Measurements from ENCODE around the gene OR10R2.

The OR10R2 gene

GRCh38 chr1:158520021-158520420 is 48.0 kb downstream of the OR10R2 start:
- H2AFZ ChIP-seq (ENCODE audit: low read length): no peak overlapping the region
- H3K9me2 ChIP-seq (replicated peaks; ENCODE audit: low read depth, low read length): no peaks in the 10 kb centered on the region
- no peak for TF ChIP-seq CTCF (conservative IDR thresholded peaks at IDR 0.05; ENCODE audit: low read length)
- no peak for TF ChIP-seq EZH2phosphoT487 (IDR thresholded peaks at IDR 0.05; ENCODE audit: borderline replicate concordance)
- H3F3A ChIP-seq (ENCODE audit: low read depth): no peaks in the 10 kb centered on the region
- H3K9ac ChIP-seq (ENCODE audit: low read depth, low read length, poor library complexity, severe bottlenecking): no peak overlapping the region
- no peak overlapping the region for H3K4me3 ChIP-seq (ENCODE audit: low read length, poor library complexity, severe bottlenecking)
- H3K4me1 ChIP-seq (ENCODE audit: insufficient read depth, low read length, poor library complexity, severe bottlenecking): no peaks in the 10 kb centered on the region
- no peak overlapping the region for H3K4me2 ChIP-seq (ENCODE audit: low read depth, low read length, poor library complexity, severe bottlenecking)
- no peaks in the 10 kb centered on the region for H3K27me3 ChIP-seq (ENCODE audit: insufficient read depth, low read length, poor library complexity, severe bottlenecking)
- H3K9me3 ChIP-seq (ENCODE audit: insufficient read depth, low read depth, low read length): no peaks in the 10 kb centered on the region
- no peaks in the 10 kb centered on the region for H3K36me3 ChIP-seq (ENCODE audit: insufficient read depth, low read length)
- no peaks in the 10 kb centered on the region for H3K79me2 ChIP-seq (ENCODE audit: insufficient read depth, low read length)
- no peaks in the 10 kb centered on the region for H4K20me1 ChIP-seq (ENCODE audit: insufficient read depth, low read length, poor library complexity, severe bottlenecking)

- no peak overlapping the region for H3K4me2 ChIP-seq (ENCODE audit: low read depth, low read length, poor library complexity, severe bottlenecking)
- TF ChIP-seq EZH2phosphoT487 (IDR thresholded peaks at IDR 0.05; ENCODE audit: borderline replicate concordance) (no peak), CTCF (conservative IDR thresholded peaks at IDR 0.05; ENCODE audit: low read length) (no peak)
- no peaks in the 10 kb centered on the region for H3K27me3 ChIP-seq (ENCODE audit: insufficient read depth, low read length, poor library complexity, severe bottlenecking)
- no peaks in the 10 kb centered on the region for H3F3A ChIP-seq (ENCODE audit: low read depth)
- no peak overlapping the region for H2AFZ ChIP-seq (ENCODE audit: low read length)
- no peak overlapping the region for H3K4me3 ChIP-seq (ENCODE audit: low read length, poor library complexity, severe bottlenecking)
- H3K4me1 ChIP-seq (ENCODE audit: insufficient read depth, low read length, poor library complexity, severe bottlenecking): no peaks in the 10 kb centered on the region
- no peak overlapping the region for H3K9ac ChIP-seq (ENCODE audit: low read depth, low read length, poor library complexity, severe bottlenecking)
- no peaks in the 10 kb centered on the region for H3K9me2 ChIP-seq (replicated peaks; ENCODE audit: low read depth, low read length)
- no peaks in the 10 kb centered on the region for H4K20me1 ChIP-seq (ENCODE audit: insufficient read depth, low read length, poor library complexity, severe bottlenecking)
- no peaks in the 10 kb centered on the region for H3K36me3 ChIP-seq (ENCODE audit: insufficient read depth, low read length)
- H3K79me2 ChIP-seq (ENCODE audit: insufficient read depth, low read length): no peaks in the 10 kb centered on the region
- no peaks in the 10 kb centered on the region for H3K9me3 ChIP-seq (ENCODE audit: insufficient read depth, low read depth, low read length)
Observed at GRCh38 chr1:158520955-158521665, 49.1 kb downstream of the OR10R2 start.

- Histone ChIP-seq H3K9ac (ENCODE audit: low read depth, low read length, poor library complexity, severe bottlenecking) (no peak overlapping the region), H3F3A (ENCODE audit: low read depth) (no peaks in the 10 kb centered on the region), H3K9me3 (ENCODE audit: insufficient read depth, low read depth, low read length) (no peaks in the 10 kb centered on the region), H3K36me3 (ENCODE audit: insufficient read depth, low read length) (no peaks in the 10 kb centered on the region), H4K20me1 (ENCODE audit: insufficient read depth, low read length, poor library complexity, severe bottlenecking) (no peaks in the 10 kb centered on the region), H3K4me2 (ENCODE audit: low read depth, low read length, poor library complexity, severe bottlenecking) (no peak overlapping the region), H3K4me1 (ENCODE audit: insufficient read depth, low read length, poor library complexity, severe bottlenecking) (no peaks in the 10 kb centered on the region), H2AFZ (ENCODE audit: low read length) (no peak overlapping the region), H3K79me2 (ENCODE audit: insufficient read depth, low read length) (no peaks in the 10 kb centered on the region), H3K4me3 (ENCODE audit: low read length, poor library complexity, severe bottlenecking) (no peak overlapping the region), H3K9me2 (replicated peaks; ENCODE audit: low read depth, low read length) (no peaks in the 10 kb centered on the region), H3K27me3 (ENCODE audit: insufficient read depth, low read length, poor library complexity, severe bottlenecking) (no peaks in the 10 kb centered on the region)
- TF ChIP-seq CTCF (conservative IDR thresholded peaks at IDR 0.05; ENCODE audit: low read length) (no peak), EZH2phosphoT487 (IDR thresholded peaks at IDR 0.05; ENCODE audit: borderline replicate concordance) (no peak)
Observed at GRCh38 chr1:158521666-158522058, 49.6 kb downstream of the OR10R2 start.
